ENCODE measurements around the gene ANKRD16.
"Not testable (repeated sequence)": the region's sequence is repeated elsewhere in the genome, so short reads cannot be mapped to it uniquely, and the experiment has no call there.

ANKRD16 gene

GRCh38 chr10:5902511-5903274 is 13.0 kb upstream of the ANKRD16 start:
- DNase-seq: no peak

GRCh38 chr10:5900247-5900646 is 10.6 kb upstream of the ANKRD16 start:
- no peak for DNase-seq

DNA sequence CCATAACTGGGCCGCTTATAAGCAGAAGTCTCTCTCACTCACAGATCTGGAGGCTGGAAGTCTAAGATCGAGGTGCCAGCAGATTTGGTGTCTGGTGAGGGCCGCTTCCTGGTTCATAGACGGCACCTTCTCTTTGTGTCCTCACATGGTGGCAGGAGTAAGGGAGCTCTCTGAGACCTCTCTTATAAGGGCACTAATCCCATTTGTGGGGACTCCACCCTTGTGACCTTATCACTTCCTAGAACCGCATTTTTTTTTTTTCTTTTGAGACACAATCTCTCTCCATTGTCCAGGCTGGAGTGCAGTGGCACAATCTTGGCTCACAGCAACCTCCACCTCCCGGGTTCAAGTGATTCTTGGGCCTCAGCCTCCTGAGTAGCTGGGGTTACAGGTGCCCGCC is 8.5 kb upstream of the ANKRD16 start:
- no peak for DNase-seq

GRCh38 chr10:5897504-5897903 is 7.8 kb upstream of the ANKRD16 start:
- DNase-seq: no peak

- DNase-seq: no peak
Measured at GRCh38 chr10:5897053-5897340, 7.3 kb upstream of the ANKRD16 start.

DNA sequence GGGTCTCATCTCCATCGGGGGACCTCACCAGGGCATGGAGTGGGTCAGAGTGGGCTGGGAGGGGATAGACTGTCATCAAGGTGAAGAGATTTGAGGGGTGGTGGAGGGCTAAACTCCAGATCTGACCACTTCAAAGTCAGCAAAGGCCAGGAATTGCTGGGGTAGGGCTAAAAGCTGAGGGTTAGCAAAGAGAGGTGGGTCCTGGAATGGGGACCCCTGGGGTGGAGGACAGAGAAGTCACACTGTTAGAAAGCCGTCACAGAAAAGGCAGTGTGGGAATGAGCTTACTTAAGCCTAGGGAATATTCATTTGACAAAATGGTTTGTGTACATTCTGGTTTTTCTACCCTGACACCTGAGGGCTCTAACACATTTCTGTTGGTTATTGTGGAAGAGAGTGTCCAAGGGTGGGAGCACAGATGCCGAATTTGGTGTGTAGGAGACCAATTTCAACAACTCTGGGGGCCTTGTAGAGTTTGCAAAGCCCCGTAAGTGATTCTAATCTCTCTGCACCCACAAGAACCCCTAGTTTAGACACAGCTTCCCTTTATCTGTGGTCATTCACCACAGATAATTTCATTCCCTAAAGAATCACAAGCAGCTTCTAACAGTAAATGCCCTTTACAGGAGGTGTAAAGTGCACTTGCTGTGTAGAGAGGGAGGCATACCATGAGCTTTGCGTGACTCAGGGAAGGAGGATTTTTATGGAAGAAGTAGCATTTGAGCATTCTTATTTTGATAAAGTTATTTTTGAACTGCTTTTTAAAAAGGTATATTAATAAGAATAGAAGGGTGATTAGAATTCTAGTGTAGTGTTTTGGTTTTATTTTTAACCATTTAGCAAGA is 6.7 kb upstream of the ANKRD16 start:
- no peak for DNase-seq

DNA sequence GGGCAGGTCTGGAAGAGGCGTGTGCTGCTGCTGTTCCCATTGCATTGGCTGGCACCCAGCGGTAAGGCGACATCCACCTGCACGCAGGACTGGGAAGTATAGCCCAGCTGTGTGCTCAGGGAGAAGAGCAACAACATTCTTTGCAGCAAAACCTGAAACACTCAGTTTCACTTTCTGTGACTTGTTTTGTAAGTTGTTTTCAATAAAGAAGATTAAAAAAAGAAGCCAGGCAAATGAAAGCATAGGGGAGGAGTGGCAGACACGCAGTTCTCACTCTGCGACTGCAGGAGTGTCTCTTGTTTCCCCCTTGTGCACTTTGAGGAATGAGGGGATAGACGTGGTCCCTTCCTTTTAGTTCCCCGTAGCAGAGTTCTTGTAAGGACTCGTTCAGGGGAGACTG is 6.1 kb upstream of the ANKRD16 start:
- no peak for DNase-seq

DNA sequence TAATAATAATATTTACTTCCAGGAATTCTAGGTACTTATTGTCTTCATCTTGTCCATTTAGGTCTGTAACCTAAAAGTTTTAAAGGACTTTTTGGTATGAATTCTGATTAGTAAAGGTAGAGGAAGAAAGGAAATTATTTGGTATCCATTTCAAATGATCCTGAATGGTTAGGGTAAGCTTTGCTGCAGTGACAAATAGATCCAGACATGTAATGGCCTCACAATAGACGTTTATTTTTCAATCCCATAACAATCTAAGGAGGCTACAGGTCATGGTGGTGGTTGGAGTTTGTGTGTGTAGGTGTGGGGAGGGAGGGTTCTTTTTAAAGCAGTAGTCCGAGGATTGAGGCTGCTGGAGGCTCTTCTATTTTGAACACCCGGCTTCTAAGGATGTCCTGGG is 5.7 kb upstream of the ANKRD16 start:
- DNase-seq: no peak

GRCh38 chr10:5894873-5895272 is 5.2 kb upstream of the ANKRD16 start:
- no peak for DNase-seq

DNA sequence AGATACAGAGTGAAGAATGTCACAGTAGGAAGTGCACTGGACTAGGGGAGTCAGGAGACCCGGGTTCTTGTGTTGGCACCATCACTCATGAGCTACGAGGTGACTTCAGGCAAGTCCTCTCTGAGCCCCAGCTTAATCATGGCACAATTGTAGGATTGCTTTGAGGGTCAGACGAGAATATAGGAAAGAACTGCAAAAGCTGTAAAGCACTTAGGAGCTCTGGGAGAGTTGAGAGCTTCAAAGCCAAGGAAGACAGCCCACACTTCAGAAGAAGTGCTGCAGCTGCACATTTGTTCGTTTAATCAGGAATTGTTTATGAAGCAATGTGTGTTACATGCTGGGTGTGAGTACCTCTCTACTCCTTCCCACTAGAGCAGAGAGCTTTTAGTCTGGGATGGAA is 4.7 kb upstream of the ANKRD16 start:
- no peak for DNase-seq

- no peak for DNase-seq
Measured at GRCh38 chr10:5893321-5893720, 3.6 kb upstream of the ANKRD16 start.

- no peak for DNase-seq
Measured at GRCh38 chr10:5892007-5892406, 2.3 kb upstream of the ANKRD16 start.

DNA sequence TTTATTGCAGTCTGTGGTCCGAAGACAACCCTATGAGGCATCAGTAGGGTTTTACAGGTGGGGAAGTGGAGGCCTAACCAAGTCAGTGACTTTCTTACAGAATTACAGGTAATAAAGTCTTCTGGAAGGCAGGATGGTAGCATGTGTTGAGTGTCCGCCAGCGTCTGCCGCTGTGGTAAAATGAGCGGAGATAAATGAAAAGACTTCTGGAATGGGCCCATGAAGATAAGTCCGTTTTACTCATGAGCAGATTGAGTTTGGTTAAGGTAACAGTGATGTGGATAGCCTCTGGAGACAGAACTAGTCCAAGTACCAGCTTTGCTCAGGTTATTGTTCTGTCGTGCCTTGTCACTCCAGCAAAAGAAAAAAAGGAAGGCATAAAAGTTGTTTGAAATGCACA is 1.3 kb upstream of the ANKRD16 start:
- no peak for DNase-seq

- peak; percentile 6 for DNase-seq
Measured at GRCh38 chr10:5890452-5890915, 791 bp upstream of the ANKRD16 start.

- peak; percentile 20 for DNase-seq
Measured at GRCh38 chr10:5888843-5889623, 660 bp downstream of the ANKRD16 start.

DNA sequence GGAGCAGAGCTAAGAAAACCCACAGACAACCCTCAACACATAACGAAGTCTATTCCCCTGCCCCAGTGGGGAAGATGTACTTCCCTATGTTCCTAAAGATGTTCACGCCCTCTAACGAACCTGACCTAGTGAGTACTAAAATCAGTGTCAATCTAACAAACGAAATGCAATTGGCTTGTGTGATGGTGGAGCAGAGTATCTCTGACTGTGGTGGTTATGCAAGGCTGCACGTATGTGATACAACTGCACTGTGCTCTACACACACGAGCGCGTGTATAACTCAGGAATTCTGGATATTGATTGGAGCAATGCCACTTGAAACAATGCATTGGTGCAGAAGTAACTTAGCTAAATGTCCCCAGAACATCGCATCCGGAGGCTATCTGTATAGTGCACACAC is 1.3 kb downstream of the ANKRD16 start:
- peak; percentile 36 for DNase-seq

DNA sequence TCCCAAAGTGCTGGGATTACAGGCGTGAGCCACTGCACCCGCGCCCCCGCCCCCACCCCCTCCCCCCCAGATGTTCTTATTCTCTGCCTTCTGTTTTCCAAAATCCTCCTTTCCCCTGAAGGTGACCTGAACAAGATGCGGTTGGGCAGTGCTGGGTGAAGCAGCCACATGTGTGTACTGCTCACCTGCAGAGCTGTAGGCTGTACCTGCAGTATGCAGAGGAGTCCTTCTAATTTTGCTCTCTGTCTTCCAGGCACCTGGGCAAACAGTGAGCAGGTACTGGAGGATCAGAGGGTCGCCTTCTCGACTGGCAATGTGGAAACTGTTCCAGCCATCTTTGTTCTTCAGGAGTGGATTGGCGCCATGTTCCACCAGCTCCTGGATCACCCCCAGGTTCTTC is 2.1 kb downstream of the ANKRD16 start:
- no peak for DNase-seq

GRCh38 chr10:5887029-5887428 is 2.7 kb downstream of the ANKRD16 start:
- no peak for DNase-seq

DNA sequence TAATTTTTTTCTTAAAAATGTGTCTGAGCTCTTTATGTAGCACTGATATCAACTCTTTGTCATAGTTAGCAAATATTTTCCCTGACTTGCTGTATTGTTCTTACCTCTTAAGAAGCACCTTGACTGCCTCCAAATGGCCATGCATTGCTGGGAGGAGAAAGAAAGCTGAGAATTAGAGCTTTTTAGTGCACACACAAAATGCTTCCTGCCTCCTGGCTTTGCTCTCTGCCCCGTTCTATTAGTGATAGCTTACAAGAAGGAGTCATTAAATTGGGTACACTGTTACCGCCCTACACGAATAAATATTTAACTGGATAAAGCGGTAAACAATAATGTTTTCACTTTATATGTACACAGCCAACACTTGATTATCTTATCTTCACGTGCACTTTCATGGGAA is 4.1 kb downstream of the ANKRD16 start:
- DNase-seq: no peak

GRCh38 chr10:5882961-5883360 is 6.7 kb downstream of the ANKRD16 start:
- no peak for DNase-seq

DNA sequence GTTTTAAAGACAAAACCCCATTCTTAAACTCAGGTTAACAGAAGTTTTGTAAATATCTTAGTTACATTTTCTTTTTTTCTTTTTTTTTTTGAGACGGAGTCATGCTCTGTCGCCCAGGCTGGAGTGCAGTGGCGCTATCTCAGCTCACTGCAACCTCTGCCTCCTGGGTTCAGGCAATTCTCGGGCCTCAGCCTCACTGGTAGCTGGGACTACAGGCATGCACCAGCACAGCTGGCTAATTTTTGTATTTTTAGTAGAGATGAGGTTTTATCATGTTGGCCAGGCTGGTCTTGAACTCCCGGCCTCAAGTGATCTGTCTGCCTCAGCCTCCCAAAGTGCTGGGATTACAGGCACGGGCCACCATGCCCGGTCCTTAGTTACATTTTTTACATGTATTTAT is 12.7 kb downstream of the ANKRD16 start:
- DNase-seq: not testable (repeated sequence)

GRCh38 chr10:5876181-5876768 is 13.4 kb downstream of the ANKRD16 start:
- DNase-seq: peak; percentile 93

DNA sequence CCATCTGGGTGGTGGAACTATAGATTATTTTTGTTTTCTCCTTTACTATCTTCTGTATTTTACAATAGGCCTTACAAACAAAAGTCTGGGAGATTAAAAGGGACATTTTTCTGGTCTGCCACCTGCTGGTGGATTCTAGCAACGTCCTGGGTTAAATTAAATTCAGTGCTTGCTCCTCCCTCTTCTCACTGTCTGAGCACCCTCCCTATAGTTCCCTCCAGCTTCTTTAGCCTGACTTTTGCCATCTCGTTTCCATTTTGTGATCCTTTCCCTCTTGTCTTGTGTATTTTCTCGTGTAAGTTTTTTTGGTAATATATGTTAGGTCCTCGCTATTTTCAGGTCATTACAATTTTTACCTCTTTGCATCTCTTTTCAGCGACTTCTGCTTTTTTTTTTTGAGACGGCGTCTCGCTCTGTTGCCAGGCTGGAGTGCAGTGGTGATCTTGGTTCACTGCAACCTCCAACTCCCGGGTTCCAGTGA is 16.1 kb downstream of the ANKRD16 start:
- peak; percentile 69 for DNase-seq

Data from fibroblast of skin of right biceps (primary cell).